ENCODE results near the gene HIF1AN.

- TF ChIP-seq CTCF (IDR thresholded peaks at IDR 0.05) (no peak), POLR2A (IDR thresholded peaks at IDR 0.05) (no peak)
These were observed 34.1 kb downstream of the HIF1AN start for GRCh38 chr10:100569687-100570481.
